Endometrial microvascular endothelial cells (primary cell): ENCODE results near the gene TUBB4A. TPM values are rescaled to one million over a fixed set of nuclear protein-coding genes. Genes with fewer than 3 reads are reported as not detected.
"Not testable (repeated sequence)": the region's sequence is repeated elsewhere in the genome, so short reads cannot be mapped to it uniquely, and the experiment has no call there.

Experiments used
- in situ Hi-C: cut with HindIII; loops from 2 replicates; pipeline ENCODE4 v1.10.0; 2017; ENCODE audit warnings: low sequenced_read_pairs, low pct_unique_long_range_greater_than_20kb; ENCODE audit errors: inconsistent ontology term
- total RNA-seq: library from RNA; depleted of rRNA; stranded (reverse); fragments of >200 nt; gene quantifications from one replicate; pipeline ENCODE4 v1.2.3, GENCODE V29; 2015; ENCODE audit errors: inconsistent ontology term

Gene TUBB4A
- total RNA-seq, 1 donor from 2014 or later, result not detected

DNA sequence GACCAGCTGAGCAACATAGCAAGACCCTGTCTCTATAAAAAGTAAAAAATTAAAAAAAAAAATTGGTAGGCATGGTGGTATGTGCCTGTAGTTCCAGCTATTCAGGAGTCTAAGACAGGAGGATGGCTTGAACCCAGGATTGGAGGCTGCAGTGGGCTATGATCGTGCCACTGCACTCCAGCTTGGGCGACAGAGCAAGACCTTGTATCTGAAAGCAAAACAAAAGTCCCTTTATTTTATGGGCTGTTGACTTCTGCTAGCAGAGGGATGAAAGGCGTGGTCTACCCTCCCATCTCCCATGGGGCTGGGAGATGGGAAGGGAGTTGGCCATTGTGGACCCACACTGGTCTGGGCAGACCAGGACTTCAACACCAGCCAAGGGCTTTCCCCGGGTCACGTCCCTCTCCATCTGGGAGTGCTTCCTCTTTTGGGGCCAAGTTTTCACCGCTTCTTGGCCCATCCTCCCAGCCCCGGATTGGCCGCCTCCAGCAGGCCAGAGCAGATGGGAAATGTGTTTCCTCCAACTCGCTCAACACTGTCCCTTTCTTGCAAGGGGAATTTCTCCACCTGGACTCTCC lies 26.5 kb upstream of the TUBB4A start:
- in situ Hi-C loops, result no loop called here

DNA sequence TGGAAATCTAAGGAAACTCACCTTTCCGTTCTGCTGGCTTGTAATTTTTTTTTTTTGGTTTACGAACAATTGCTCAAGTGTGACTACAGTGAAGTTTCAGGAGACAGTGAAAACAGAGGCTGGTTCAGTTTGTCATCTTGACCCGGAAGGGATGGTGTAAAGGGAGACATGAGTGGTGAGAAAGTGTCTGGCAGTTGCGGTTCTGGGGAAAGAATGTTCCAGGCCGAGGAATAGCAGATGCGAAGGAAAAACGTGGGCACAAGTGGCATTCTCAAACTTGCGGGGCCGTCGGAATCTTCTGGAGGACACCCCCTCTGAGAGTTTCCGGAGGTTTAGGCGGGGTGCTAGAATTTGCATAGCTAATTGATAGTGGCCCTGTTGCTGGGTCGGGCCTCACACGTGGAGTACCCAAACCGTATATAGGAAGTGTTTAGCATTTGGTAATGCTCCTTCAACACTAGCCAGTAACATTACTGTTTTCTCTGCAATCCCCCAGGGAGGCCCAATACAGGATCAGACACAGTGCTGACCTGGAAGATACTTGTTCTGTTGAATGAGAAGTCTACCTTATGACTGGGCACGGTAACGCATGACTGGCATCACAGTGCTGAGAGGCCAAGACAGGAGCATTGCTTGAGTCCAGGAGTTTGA lies 25.9 kb upstream of the TUBB4A start:
- in situ Hi-C loops, result no loop called here

DNA sequence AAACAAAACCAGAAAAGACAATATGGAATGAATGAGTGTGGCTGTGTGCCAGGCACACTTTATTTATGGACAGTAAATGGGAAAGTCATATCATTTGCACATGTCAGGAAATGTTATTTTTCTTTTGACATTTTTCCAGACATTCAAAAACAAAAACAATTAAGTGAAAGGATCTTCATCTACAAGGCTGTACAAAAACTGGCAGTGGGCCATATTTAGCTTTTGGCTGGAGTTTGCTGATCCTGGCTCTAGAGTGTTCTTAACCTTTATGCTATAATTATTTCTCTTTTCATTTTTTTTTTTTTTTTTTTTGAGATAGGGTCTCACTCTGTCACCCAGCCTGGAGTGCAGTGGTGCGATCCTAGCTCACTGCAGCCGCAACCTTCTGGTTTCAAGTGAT lies 22.2 kb upstream of the TUBB4A start:
- in situ Hi-C loops, result no loop called here

DNA sequence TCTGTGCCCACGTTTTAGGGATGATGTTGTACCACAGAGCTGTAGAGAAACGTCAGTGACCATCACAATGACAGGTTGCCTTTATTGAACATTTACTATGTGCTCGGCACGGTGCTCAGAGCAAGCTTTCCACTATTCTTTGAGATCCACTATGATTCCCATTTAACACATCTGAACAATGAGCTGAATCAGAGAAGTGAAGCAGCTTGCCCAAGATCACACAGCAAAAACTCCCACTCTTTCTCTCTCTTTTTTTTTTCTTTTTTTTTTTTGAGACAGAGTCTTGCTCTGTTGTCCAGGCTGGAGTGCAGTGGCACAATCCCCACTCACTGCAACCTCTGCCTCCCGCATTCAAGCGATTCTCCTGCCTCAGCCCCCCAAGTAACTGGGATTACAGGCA lies 20.6 kb upstream of the TUBB4A start:
- in situ Hi-C loops, result no loop called here

DNA sequence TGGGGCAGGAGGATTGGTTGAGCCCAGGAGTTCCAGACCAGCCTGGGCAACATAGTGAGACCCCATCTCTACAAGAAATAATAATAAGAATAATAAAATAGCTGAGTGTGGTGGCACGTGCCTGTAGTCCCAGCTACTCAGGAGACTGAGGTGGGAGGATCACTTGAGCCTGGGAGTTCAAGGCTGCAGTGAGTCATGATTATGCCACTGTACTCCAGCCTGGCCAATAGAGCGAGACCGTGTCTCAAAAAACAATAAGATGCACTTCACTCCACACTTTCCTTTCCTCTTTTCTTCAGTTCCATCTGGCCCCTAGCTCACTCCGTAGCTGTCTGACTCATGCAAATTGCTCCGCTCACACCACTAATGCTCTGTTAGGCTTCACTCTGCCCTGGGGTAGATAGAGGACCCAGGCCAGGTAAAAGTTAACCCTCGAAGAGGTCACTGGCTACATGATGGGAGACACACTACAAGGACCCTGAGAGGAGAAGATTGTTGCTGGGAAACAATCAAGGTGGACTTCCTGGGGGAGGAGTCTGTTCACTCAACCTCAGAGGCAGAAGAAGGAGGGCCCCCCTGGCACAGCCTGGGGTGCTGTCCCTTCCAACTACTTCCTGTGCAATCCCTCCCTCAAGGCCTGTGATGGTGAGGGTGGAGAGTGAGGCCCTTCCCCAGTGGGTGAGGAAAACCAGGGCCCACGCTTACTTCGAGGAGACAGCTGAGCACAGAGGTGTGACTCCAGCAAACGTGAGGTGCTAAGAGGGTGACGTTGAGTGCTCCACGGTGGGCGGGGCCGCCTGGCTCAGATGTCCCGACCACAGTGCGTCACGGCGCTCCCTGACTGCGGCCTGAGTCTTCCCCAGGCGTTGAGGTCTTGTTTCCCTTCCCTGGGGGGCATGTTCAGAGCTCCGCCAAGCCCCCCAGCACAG lies 19.9 kb upstream of the TUBB4A start:
- in situ Hi-C loops, result no loop called here

DNA sequence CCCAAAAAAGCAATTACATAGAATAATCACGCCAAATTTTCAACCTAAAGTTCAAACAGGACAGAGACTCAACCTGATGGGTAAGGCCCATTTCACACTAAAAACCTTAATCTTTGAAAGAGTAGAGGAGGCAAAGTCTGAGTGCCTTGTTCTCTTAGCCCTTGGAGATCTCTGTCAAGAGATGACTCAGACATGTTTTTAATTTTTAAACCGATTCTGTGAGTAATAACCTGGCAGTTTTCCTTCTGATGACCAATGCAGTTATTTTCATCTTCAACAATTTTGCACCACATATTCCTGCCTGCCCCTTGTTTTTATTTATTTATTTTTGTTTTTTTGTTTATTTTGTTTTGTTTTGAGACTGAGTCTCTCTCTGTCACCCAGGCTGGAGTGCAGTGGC lies 17.2 kb upstream of the TUBB4A start:
- in situ Hi-C loops, result no loop called here

GRCh38 chr19:6518145-6518911 lies 16.2 kb upstream of the TUBB4A start:
- in situ Hi-C loops, result no loop called here

DNA sequence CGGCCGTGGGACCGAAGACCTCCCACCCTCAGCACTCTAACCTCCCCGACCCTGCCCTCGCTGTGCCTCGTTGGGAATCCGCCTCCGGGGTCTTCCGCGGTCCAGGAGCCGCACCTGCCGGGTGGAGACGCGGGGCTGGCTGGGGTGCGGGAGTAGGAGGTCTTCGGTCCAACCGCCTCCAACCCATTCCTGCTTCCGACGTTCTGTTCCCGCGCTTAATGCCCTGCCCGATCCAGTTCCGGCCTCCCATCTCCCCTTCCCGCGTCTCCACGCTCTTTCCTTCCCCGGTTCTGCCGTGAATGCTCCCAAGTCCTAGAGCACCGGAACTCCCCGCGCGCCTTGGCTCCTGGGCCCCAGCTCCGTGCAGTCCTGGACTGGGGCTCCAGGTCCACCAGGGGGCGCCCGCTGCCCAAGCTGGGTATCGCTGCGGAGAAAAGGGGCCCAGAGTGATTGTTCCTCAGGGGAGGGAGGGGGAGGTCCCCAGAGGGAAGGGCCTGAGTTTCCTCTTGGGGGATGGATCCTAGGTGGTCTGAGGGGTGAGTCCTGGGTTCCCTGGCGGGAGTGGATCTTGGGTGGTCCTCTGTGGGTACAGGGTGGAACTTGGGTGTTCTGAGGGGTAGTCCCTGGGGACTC lies 14.7 kb upstream of the TUBB4A start:
- in situ Hi-C loops, result no loop called here

GRCh38 chr19:6516018-6516658 lies 14.0 kb upstream of the TUBB4A start:
- in situ Hi-C loops, result no loop called here

- in situ Hi-C loops, result no loop called here
Measured at GRCh38 chr19:6514926-6515544, 12.9 kb upstream of the TUBB4A start.

DNA sequence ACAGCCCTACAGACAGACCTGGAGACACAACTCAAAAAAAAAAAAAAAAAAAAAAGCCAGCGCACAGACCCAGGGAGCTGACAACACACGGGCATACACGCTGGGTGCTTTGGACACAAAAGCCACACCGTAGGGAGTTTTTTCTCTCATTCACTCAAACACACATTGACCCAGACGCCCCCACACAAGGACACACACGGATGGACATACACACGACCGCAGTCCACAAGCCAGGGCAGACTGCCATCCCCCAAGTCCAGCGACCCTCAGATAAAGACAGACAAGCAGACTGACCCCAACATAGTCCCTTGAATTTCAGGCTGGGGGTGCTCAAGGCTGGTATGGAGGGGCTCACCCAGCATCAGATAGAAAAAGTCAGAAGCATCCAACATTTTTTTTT lies 12.0 kb upstream of the TUBB4A start:
- in situ Hi-C loops, result no loop called here

GRCh38 chr19:6510618-6511017 lies 8.5 kb upstream of the TUBB4A start:
- in situ Hi-C loops, result no loop called here

- in situ Hi-C loops, result no loop called here
Measured at GRCh38 chr19:6509118-6509971, 7.2 kb upstream of the TUBB4A start.

GRCh38 chr19:6508028-6508771 lies 6.1 kb upstream of the TUBB4A start:
- in situ Hi-C loops, result not testable (repeated sequence)

GRCh38 chr19:6503407-6504201 lies 1.5 kb upstream of the TUBB4A start:
- in situ Hi-C loops, result no loop called here
